HG02884 (cell line): ENCODE data around the gene AGO4.
A peak's percentile ranks its signal among the peaks of the same experiment; 100 is the strongest.
"Not testable (repeated sequence)": the region's sequence is repeated elsewhere in the genome, so short reads cannot be mapped to it uniquely, and the experiment has no call there.

Source experiments
- ATAC-seq: cut with Tn5 transposase; IDR thresholded peaks from one replicate; pipeline ENCODE4 v1.9.1; 2021; ENCODE audit warnings: mild to moderate bottlenecking, moderate library complexity; ENCODE audit not compliant: unreplicated experiment

The AGO4 gene

DNA sequence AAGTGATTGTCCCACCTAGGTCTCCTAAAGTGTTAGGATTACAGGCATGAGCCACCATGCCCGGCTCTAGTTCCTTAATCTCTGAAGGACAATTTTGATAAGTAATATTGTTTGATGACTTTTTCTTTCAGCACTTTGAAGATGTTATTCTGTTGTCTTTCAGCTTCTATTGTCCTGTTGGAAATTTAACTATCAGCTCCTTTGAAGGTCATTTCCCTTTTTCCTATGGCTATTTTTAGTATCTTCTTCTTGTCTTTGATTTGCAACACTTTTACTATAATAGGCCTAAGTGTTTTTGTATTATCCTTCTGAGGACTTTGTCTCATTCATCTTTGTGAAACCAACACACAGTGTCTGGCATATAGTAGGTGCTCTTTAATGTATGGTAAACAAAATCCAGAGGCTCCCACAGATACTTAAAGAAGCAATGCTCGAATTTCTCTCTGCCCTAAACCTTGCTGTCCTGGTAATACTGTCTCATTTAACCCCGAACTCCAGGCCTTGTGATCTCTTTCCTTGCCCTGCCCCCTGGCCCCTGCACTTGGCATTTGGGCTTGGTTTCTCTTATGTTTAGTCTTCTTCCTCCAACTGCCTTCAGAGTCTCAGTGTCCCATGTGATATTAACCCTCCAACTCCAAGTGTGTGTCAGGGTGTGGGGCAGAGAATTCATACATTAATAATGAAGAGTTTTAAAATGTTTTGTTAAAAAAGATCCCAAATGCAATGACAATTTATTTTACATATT lies 56.2 kb downstream of the AGO4 start:
- no peak for ATAC-seq

DNA sequence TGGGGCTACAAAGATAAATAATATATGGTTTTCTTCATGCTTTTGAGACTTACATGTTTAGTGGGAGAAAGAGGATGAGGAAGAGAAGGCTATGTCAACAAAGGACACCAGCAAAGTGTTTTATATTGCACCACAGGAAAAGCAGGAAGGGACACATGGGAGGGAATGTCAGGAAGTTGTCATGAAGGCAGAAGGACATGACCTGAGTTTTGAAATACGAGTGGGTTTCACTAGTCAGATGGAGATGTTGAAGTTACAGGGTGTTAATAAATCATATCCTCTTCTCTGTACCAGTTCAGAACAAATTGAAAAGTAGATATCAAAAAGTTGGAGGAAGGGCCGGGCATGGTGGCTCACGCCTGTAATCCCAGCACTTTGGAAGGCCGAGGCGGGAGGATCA lies 57.0 kb downstream of the AGO4 start:
- no peak for ATAC-seq

DNA sequence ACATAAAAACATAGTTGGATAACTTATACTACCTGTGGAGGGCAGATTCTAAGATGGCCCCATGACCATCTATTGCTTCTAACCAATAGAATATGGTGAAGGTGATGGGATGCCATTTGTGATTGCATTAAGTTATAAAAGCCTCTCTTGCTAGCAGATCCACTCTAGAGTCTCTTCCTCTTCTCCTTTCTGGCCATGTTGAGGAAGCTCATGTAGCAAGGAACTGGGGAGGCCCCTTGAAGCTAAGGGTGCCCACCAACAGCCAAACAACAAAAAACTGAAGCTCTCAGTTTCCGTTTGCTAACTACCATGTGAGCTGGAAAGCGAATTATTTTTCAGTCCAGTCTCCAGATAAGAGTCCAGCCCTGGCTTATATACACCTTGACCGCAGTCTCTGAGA lies 59.2 kb downstream of the AGO4 start:
- no peak for ATAC-seq

DNA sequence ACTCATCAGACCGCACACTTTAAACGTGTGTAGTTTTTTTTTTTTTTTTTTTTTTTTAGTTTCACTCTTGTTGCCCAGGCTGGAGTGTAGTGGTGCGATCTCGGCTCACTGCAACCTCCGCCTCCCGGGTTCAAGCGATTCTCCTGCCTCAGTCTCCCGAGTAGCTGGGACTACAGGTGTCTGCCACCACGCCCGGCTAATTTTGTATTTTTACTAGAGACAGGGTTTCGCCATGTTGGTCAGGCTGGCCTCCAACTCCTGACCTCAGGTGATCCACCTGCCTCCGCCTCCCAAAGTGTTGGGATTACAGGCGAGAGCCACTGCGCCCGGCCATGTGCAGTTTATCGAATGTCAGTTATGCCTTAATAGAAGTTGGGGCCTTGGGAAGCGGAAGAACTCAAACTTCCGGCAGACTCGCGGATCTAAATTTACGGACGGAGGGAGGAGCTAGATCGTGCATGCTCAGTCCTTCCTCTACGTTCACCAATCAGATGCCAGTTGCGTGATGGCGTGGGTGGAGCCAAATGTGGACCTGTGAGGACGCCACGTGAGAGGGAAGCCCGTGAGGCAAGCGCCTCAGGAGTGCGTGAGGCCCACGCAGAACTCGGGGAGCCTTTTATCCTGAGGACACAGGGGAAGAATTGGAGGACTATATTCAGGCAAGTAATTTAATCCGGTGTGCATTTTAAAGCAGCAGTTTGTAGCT lies 61.6 kb downstream of the AGO4 start:
- ATAC-seq: not testable (repeated sequence)

DNA sequence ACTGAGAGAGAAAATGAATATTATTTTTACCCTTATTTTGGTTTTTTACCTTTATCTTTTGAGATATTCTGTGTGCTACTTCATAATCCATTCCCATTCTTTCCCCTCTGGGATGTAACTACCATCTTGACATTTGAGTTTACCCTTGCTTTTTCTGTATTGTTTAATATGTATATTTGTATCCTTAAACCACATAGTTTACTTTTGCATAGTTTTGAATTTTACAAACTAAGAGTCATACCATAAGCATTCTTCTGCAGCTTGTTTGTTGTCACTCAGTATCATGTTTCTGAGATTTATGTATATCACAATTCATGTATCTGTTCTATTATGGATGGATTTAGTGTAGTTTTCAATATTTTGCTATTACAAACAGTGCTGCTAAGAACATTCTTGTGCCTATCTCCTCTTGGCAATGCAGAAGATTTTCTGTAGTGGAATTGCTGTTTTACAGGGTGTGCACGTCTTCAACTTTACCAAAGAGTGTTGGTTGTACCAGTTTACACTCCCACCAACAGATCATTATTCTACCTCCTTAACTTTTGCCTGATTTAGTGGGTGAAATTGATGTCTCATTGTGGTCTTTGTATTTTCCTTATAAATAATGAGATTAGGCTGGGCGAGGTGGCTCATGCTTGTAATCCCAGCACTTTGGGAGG lies 63.0 kb downstream of the AGO4 start:
- no peak for ATAC-seq

DNA sequence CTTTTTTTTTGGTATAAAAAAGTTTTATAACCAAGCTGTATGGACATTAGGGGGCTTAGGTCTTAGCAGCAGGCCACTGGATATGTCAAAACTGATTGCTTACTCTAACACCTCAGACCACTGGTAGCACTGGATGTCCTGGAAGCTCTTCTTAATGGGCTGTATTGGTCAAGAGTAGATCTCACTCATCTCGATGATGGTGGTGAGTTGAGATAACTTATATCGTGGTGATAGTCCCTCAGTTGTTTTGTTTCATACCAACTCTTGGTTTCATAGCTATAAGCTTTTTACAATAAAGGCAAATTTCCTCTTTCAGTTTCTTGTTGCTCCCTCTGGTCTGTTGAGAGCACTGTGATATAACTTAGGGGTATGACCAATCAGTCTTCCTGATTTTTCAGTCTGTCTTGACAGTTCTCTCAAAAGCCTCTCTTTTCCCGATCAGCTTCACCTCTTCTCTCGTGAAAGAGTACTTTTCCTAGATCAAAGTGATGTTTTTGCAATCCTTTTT lies 65.5 kb downstream of the AGO4 start:
- ATAC-seq: no peak

DNA sequence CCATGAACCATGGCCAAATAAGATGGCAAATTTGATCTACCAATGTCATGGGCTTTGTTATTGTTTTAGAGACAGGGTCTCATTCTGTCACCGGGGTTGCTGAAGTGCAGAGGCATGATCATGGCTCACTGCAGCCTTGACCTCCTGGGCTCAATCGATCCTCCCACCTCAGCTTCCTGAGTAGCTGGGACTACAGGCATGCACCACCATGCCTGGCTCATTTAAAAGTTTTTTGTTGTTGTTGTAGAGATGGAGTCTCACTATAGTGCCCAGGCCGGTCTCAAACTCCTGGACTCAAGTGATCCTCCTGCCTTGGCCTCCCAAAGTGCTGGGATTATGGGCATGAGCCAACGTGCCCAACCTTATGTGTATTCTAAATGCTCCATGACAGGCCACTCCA lies 66.3 kb downstream of the AGO4 start:
- ATAC-seq: not testable (repeated sequence)

DNA sequence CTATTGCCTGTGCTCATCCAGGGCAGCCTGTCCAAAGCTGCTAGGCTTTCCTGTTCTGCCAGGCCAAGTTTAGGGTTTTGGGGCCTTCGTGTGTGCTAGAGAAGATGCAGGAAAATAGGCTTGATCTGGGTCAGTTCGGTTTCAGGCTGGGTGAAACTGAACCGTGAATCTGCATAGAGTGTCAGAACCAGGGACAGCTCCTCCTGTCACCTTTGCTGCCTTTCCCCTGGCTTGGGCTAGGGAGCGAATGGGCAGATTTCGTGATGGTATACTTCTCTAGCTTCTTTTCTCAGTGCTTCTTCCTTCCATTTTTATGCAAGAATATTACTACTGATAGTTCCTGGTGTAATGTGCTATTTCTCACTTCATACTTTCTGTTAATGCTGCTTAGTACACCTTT lies 69.2 kb downstream of the AGO4 start:
- ATAC-seq: no peak

DNA sequence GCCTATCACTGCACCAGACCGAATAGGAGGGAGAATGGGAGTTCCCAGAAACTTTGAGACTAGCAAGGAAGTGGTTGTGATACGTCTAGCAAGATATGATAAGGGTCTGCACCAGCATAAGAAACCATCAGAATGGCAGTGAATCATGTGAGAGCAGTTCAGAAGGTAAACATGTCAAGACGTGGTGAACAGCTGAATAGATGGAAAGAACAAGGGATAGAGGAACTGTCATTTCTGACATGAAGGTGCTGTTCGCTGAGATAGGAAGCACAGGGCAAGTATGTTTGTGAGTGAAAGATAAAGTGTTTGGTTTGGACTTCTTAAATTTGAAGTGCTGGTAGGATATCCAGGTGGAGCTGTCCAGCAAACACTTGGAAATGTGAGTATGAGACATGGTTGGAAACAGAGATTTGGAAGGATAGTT lies 74.0 kb downstream of the AGO4 start:
- no peak for ATAC-seq

DNA sequence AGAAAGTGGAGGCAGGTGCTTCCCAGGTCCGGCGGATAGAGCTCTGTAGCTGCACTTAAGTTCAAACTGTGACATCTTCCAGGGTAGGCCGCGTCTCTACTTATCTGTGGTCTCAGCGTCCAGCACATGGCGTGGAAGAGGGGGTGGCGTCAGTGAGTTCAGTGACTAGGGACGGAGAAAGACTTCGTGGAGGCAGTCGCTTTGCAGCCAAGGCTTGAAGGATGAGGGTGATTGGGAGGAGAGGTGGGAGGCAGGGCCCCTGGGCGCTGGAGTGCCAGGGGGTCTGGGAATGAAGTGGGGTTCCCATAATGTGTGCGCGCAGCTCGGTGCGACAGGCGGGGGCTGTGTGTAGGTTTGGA lies 74.7 kb downstream of the AGO4 start:
- ATAC-seq: no peak

DNA sequence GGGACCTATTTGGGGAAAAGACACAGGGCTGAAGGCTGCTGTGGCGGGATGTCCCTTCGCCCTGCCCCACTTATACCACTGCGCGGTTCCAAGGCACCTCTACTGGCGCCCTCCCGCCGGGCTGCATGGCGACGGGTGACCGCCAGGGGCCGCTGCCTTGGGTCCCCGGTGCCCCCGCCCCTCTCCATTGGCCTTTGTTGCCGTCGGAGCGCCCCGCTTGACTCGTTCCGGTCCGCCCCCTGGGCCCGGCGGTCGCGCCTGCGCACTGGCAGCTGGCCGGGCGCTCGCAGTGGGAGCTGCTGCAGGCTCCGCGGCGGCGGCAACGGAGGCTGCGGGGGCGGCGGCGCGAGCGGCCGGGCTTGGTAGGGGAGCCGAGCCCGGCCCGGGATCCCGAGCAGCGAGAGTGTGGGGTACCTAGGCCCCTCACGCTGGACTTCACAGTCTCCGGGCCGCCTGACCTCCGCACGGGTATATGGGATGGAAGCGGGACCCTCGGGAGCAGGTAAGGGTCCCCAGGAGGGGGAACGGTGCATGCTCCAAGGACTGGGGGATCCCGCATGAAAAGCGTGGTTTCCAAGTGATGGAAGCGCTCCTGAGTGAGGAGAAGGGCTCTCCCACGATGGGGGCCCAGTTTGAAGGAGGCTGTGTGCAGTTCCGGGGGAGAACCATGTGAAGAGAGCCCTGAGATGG lies 75.3 kb downstream of the AGO4 start, which contains the start of gene AGO1:
AGO1 (plus strand) TSS at position 265 of the 690 bp plus-strand sequence; CDS start at position 478, 213 bp downstream.
- peak; percentile 82 for ATAC-seq

DNA sequence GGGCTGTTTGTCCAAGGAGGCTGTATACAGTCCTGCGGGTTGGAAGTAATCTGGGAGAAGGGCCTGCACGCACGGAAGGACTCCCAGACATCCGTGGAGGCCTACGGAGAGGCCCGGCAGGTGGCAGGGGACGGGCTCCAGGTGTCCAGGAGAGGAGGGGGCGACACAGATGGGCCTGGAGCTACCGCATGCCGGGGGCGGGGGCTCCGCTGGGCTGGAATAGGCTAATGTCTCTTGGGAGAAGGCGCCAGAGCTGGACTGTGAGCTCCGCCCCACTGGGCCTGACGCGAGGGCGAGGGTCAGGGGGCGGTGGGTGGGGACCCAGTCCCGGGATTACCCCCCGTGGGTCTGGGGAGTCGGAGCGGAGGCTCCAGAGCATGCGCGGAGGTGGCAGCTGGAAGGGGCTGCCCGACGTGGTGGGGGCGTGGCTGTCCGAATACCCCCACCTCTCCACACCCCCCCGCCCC lies 75.9 kb downstream of the AGO4 start:
- ATAC-seq: peak; percentile 18

DNA sequence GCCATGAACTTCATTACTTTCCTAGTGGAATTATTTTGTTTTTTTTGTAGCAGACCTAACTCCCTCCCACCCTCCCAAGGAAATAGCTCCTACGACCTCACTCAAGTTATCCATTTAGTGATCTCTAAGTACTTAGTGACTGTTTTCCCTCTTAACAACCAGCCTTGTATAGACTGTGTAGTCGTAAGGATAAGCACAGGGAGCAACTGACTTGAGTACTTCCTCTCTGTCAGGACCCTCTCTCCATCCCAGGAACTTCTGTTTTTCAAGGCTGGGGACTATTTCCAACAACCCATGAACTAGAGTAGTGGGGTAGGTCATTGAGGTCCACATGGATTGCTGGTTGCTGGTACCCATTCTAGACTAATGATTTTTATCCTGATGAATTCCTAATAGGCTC lies 77.1 kb downstream of the AGO4 start:
- no peak for ATAC-seq

DNA sequence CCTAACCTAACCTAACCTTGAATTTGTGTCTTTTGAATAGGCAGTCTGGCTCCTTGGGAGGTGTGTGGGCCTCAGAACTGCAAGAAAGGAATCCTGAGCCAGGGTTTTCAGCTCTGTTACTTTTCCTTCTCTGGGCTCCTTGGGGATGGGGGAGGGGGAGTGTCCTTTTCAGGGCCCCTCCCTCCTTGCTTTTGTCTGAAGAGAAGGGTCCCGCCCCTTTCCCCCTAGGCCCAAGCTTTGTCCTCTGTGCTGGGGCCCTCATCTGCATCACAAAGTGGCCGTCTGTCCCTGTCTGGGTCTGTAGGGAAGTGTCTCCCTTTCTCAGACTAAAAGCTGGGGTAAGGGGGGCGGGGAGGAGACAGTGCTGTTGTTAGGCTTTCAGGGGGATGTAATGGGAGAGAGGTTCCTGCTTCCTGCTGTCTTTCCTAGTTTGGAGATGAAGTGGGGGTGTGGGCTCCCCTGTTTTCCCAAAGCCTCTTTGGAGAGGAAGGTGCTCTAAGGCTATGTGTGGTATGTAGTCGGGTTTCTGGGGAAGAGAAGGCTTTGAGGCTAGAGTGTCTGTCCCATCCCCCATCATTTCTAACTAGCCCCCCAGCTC lies 78.2 kb downstream of the AGO4 start:
- no peak for ATAC-seq

DNA sequence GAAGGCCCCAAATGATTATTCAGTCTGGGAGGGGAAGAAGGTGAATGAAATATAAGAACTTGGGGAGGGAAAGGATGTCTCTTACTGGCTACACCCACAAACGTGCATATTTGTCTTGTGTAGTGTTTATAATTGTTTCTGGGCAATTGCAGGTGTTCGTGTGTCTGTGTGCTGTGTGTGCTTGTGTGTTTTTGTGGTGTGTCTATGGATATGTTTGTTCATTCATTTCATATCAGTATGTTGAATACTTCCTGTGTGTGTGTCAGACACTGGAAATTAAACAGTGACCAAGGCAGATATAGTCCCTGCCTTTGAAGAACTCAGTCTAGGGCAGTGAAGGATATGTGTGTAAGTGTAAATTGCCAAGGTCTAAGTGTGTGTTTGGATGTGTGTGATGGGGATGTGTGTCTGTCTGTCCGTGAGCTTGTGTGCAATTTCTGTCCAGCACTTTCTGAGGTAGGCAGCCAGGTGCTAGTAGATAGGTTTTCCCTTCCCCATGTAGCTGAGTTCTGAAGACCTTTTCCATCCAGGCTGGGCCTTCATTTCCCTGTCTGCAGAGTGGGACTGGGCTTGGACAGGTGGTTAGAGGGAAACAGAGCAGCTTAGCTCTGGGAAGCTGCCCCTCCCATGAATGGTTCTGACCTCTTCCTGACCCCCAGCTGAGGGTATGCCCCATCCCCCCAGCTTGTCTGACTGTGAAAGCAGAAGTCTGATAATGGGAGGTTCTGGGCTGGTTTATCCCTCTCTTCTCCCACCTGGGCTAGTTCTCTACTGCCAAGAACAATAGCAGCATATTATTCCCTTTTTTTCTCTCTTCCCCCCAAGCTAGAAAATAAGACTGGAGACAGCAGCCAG lies 79.0 kb downstream of the AGO4 start:
- ATAC-seq: no peak

DNA sequence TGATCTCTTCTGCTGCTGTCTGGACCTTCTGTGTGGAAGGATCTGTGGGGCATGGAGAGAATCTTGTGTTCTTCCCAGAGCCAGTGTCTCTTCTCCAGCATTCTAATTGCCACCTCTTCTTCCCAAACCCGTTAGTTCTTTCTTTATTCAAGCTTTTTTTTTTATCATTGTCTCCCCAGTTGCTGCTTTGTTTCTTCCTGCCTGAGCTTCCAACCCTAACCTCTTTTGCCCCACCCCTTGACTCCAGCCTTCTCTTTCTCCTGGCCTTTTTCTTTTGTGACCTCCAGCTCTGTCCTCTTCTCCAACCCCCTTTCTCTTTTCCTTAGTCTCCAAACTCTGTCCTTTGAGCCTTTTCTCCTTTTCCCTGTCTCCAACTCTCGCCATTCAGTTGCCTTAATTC lies 79.7 kb downstream of the AGO4 start:
- ATAC-seq: no peak

DNA sequence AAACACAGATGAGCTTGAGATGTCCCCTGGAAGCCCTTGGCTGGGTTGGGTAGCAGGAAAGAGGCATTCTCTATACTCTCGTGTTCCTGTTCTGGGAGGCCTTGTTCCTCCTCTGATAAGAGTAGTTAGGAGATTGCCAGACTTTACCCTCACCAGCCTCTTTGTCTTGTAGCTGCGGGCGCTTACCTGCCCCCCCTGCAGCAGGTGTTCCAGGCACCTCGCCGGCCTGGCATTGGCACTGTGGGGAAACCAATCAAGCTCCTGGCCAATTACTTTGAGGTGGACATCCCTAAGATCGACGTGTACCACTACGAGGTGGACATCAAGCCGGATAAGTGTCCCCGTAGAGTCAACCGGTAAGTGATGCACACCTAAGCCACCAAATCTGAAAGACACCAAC lies 80.4 kb downstream of the AGO4 start:
- ATAC-seq: no peak

DNA sequence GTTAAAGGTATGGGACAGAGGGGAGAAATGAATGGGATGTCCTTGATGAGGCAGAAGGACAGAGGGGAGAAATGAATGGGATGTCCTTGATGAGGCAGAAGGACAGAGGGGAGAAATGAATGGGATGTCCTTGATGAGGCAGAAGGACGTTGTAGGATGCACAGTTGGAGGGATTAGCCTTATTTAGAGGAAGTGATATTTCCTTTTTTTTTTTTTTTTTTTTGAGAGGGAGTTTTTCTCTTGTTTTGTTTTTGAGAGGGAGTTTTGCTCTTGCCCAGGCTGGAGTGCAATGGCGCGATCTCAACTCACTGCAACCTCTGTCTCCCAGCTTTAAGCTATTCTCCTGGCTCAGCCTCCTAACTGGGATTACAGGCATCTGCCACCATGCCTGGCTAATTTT lies 81.2 kb downstream of the AGO4 start:
- ATAC-seq: not testable (repeated sequence)

DNA sequence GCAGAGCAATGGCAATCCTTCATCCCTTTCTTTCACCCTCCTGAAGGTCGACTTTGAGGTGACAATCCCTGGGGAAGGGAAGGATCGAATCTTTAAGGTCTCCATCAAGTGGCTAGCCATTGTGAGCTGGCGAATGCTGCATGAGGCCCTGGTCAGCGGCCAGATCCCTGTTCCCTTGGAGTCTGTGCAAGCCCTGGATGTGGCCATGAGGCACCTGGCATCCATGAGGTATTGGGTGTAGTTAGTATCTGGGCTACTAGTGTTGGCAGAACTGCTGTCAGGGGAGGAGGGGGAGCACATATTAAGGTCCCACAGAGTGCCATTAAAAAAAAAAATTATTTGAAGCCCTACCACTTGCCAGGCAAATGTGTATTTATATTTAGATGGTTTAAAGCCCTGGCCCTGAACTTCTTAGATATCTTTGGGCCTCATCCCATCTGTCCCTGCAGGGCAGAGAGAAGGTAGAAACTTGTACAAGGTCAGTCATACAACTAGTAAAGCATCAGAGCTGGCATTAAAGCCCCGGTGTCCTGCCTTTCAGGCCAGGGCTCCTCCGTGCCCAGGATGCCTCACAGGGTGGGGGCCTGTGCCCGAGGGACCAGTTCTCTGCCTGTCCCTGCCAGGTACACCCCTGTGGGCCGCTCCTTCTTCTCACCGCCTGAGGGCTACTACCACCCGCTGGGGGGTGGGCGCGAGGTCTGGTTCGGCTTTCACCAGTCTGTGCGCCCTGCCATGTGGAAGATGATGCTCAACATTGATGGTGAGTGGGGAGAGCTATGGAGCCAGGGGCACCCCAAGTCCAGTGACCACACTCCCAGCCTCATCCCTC lies 85.4 kb downstream of the AGO4 start:
- ATAC-seq: no peak
